CD4-positive, alpha-beta T cell treated with Interleukin-17A for 4 hours (primary cell): ENCODE data around the gene MAP3K9.
"Not testable (repeated sequence)": the region's sequence is repeated elsewhere in the genome, so short reads cannot be mapped to it uniquely, and the experiment has no call there.

Experiments used
- DNase-seq: peaks from one replicate; pipeline ENCODE4 v3.0.0-alpha.2; 2020; ENCODE audit warnings: mixed read lengths

The MAP3K9 gene

DNA sequence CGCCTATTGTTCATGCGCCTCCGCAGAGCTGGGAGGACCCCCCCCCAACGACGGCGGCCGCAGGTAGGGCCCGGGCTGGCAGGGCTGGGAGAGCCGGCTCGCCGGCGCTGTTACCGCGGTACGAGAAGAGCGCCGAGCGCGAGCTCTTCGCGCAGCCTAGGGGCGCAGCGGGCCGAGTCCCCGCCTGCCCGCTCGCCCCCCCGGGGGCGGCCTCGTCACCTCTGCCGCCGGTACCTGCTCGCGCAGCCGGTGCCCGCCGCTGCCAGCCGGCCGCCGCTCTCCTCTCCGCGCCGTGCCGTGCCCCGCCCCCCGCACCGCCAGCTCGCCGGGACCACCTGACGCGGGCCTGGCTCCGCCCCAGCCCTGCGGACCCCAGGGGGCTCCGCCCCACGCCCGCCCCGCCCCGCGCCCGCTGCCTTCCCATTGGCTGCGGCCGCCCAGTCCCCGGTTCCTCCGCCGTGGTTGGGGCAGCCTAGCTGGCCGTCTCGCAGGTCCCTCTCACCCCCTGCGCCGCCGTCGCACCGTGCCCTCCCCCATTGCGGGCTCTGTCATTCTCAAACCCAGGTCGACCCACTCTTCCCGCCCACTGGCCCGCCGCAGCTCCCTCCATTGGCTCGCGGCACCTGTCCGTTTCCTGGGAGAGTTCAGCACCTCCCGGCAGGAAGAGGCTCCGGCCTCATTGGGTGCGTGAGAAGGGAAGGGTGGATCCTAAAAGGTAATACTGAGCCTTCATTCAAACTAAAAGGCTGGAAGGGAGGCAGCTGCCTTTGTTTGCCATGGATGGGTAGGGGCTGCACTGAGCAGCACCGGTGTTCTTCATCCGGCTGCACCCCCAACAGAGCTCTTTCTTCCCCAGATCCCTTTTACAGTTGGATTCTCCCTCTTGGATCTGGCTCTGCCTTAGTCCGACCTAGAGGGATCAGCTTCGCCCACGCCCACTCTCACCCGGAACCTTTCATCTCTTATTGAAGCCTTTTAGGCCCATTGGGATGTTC is at the start of gene MAP3K9:
TSS of gene MAP3K9 (minus strand) at position 289 of the 995 bp plus-strand sequence. CDS start 342 bp downstream, outside the sequence.
- peak; percentile 94 for DNase-seq

DNA sequence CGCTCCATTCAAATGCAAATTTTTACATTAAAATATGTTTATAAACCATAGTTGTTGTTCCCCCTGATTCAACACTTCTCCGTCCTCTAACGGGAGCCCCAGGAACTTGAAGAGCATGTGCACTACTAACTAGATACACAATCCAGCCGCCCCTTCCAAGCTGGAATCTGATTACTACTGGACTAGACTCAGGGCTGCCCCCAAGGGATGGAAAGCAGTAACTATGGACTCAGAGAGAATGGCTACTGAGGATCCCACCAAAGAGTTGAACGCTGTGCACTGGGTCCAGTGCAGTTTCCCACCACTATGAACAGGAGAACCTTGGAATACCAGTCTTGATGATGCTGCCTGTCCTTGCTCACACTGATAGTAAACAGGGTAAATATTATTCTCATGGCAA is 49.3 kb upstream of the MAP3K9 start:
- no peak for DNase-seq

DNA sequence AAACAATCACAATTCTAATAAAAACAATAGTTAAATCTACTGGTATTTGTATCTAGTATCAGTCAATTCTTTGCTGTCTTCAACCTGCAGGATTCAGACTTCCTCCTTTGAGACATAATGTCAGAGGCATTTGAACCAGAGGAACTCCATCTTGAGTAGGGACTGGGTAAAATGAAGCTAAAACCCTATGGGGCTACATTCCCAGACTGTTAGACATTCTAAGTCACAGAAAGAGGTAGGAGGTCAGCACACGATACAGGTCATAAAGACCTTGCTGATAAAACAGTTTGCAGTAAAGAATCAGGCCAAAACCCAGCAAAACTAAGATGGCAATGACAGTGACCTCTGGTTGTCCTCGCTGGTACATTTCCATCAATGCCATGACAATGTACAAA is 48.2 kb upstream of the MAP3K9 start:
- DNase-seq, result no peak

DNA sequence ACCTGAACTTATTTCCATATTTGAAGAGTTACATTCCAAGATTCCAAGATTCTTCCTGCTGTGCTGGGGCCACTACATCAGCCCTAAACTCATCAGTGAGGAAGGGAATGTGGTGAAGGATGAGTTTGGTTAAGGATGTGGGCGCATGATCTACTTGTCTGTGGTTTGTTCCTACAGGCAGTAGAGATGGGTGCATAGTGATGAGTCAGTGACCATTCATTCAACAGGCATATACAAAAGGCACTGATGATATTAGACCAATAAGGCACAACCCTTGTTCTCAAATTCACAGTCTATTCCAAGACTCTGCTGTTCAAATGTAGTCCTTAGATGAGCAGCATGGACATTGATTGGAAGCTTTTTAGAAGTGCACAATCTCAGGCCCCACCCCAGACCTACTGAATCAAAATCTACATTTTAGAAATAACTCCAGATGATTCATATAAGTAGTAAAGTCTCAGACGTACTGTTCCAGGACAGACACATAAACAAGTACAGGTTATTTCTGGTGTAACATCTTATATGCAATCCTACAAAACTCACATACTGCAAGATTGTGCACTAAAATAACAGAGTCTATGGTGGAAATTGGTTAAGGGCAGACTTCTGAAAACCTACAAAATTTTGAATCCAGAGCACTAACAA is 47.7 kb upstream of the MAP3K9 start:
- no peak for DNase-seq

DNA sequence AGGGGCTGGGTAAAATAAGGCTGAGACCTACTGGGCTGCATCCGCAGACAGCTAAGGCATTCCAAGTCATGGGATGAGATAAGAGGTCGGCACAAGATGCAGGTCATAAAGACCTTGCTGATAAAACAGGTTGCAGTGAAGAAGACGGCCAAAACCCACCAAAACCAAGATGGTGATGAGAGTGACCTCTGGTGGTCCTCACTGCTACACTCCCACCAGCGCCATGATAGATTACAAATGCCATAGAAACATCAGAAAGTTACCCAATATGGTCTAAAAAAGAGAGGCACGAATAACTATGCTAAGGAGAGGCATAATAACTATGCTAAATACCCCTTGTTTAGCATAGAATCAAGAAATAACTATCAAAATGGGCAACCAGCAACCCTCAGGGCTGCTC is 46.2 kb upstream of the MAP3K9 start:
- no peak for DNase-seq

DNA sequence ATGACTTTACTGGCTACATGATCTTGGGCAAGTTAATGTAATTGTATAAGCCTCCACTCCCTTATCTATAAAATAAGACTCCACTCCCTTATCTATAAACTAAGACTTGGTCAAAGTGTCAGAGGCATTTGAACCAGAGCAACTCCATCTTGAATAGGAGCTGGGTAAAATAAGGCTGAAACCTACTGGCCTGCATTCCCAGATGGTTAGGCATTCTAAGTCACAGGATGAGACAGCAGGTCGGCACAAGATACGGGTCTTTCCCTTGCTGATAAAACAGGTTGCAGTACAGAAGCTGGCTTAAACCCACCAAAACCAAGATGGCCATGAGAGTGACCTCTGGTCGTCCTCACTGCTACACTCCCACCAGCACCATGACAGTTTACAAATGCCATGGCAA is 44.3 kb upstream of the MAP3K9 start:
- DNase-seq, result not testable (repeated sequence)

DNA sequence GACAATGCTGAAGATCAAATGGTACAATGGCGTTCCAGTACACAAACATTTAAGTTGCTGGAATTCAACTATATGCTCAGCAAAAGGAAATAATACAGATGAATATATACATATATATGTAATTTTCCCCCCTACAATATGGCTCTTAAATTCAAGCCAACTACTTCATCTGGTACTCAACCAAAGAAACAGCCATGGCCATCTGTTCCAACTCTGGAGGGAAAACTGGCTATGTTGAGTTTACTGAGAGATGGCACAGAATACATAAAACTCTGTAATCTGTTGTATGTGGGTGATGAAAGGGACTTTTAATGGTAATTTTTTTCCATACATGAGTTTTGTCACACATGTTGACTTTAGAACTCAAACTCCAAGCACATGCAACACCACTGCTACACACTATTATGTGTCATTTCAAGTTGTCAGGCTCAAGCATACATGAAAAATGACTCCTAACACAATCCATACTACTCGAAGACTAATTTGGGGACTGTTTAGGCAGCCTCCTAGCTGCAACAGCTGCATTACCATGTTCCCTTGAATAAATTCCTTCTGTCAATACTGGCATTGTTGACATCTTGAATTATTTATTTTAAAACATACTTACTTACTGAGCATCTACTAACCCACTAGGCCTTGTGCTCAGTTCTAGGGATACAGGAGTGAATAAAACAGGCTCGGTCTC is 38.2 kb upstream of the MAP3K9 start:
- DNase-seq, result no peak

DNA sequence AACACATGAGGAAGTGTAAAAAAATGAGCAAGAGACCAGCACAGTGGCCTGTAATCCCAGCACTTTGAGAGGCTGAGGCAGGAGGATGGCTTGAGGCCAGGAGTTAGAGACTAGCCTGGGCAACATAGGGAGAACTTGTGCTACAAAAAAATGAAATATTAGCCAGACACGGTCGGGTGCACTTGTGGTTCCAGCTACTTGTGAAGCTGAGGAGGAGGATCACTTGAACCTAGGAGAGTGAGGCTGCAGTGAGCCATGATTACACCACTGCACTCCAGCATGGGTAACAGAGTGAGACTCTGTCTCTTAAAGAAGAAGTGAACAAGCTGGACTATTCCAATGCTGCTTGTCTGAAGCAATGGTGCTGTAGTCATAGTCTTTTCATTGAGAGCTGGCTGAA is 36.3 kb upstream of the MAP3K9 start:
- no peak for DNase-seq

DNA sequence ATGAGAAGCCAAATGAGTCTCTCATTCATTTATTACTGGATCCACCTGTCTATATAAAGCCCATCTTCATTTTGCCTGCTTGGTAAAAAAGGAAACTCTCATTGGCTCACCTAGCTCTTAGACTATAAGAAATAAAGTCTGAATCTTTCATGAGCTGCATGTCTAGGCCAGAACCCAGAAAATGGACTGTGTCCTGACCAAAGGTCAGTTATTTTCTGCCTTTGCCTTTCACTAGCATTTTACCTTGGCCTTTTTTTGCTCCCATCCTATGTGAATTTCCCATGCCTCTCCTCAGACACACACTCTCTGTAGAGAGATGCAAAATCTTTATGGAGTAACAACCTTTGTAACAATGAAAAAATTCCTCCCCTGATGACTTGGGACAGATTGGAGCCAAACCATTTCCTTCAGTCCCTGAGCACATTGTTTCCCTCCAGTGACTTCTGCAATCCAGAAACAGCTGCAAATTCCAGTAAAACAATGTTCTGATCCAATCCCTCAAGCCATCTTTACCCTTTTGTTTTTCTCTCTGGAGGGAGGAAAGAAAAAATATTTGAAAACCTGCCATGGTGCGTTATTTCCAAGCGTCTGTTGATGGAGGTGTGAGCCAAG is 33.6 kb upstream of the MAP3K9 start:
- no peak for DNase-seq

DNA sequence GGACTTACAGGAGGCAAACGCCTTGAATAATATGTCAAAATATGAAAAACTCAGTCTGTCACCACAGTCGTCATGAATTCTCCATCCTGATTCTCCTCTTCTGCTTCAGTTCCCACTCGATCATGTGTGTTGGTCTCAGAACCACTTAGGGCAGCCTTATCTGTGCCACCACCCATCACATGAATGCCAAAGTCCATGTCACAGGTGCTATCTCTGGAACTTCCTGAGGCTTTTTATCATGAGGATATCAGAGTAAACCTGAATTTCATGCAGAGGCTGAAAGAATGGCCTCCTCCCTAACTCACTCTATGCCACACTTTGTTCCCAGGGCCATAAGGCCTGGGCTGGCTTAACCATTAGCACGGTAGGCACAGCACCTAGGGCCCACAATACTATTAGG is 28.8 kb upstream of the MAP3K9 start:
- no peak for DNase-seq

DNA sequence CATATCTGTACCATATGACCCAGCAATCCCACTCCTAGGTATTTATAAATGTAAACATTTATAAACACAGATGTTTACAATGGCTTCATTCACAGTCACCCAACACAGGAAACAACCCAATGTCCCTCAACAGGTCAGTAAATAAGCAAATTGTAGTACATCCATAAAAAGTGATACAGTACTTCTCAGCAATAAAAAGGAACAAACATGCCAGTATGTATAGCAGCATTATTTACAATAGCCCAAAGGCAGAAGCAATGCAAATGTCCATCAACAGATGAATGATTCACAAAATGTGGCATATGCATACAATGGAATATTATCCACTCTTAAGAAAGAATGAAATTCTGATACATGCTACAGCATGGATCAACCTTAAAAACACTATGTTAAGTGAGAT is 27.6 kb upstream of the MAP3K9 start:
- DNase-seq, result no peak

DNA sequence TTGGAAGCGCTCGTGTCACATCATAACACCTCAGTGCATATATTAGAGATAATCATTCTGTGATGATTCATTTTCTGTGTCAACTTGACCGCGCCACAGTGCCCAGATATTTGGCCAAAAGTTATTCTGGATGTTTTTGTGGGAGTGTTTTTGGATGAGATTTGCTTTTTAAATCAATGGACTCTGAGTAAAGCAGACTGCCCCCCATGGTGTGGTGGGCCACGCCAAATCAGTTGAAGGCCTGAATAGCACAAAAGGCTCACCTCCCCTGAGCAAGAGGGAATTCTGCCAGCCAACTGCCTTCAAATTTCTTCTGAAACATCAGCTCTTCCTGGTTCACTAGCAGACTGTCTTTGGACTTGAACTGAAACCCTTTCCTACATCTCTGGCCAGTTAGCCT is 24.6 kb upstream of the MAP3K9 start:
- DNase-seq, result no peak

DNA sequence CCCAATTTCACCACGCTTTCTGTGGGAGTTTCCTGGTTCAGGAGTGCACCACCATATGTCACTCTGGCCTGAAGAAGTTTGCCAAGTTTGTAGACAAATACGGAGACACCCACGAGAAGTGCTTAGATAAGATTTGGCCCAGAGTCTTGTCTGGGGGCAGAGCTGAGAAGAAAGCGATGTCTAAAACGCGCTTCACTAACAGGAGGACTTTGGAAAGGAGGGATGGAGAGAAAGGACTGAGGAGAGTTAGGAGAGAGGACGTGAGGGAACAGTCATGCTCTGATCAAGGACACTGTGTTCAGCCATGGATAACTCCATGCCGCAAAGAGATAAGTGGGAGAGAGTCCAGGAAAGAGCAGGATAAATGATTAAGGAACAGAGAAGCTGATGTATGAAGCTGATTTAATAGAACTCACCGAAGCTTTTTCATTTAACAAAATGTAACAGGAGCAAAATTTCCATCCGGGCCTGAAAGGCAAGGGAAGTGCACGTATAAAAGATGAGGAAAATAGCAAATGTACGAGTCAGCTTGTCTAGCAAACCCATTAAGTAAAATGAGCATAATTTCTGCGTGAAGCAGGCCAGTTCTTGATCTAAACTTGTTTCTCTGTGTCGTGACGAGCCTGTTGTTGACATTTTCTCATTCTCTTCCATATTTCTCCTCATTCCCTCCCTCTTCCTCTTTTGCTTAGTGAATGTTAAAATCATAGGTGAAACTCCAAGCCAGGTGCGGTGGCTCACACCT is 23.4 kb upstream of the MAP3K9 start:
- no peak for DNase-seq

DNA sequence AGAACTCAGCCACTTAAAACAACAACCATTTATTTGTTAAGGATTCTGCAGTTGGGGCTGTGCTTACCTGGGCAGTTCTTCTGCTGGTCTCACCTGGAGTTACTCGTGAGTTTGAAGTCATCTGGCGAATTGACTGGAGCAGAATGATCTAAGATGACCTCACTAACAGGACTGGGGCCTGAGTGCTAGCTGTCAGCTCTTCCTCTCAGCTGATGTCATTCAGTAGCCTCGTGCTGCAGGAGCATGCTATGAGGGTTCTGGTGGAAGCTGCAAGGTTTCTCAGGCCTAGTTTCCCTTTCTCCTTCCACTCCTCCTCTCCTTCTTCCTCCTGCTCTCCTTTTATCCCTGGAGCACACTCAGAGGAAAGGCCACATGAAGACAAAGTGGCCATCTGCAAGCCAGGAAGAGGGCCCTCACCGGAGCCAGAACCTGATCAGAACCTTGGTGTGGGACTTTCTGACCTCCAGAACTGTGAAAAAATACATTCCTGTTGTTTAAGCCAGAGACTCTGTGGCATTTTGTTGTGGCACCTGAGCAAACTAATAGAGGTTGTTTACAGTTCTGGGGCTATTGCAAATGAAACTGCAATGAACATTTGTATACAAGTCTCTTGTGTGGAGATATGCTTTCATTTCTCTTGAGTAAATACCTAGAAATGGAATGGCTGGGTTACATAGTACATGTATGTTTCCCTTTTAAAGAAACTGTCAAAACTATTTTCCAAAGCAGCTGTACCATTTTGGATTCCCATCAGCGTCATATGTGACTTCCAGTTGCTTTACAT is 21.9 kb upstream of the MAP3K9 start:
- no peak for DNase-seq

DNA sequence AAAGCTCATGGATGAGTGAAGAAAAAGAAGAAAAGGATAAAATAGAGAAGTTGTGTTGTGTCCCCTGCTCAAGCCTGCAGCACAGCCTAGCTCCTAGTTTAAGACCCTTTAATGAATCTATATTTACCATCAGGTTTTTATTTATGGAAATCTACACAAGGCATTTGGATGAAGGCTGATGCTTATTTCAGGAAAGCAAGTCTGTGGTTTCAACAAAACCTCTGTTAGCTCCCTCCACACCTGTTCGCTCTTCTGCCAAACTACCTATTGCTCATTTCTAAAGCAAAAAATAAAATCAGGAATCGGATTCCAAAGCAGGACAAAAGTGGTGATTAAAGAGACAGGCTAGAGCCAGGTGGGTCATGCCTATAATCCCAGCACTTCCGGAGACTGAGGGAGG is 18.9 kb upstream of the MAP3K9 start:
- DNase-seq, result no peak

DNA sequence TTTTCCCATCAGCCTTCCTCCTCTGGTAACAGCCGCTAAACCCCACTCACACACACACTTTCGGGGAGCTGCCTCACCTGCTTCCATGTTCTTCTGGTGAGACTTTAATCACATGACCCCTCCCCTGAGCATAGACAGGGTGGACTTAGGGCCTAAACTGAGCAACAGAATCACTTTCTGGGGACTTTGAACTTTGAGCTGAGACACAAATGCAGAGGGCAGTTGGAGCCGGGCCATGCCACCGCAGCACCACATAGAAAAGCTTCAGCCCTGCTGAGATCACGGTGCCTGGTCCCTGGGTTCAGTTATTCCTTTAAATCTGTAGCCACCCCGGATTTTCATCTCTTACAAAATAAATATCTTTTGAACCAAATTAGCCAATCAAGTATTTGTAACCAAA is 18.4 kb upstream of the MAP3K9 start:
- no peak for DNase-seq

DNA sequence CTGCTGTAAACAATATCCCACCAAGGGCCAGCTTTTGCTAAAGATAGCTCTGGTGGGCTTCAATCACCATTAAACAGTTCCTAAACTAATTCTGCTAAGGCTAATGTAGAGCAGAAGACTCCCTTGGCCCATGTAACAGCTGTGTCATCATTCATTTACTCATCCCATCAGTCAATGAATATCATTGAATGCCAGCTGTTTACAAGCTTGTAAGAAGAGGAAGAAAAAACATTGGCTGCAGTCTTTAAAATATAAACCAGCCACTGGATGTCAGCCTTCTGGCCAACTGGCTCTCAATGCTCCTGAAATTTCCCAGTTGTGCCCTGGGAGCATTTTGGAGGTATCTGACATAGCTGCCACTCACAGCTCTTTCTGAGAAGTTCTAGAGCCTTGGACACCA is 18.0 kb upstream of the MAP3K9 start:
- DNase-seq, result no peak

DNA sequence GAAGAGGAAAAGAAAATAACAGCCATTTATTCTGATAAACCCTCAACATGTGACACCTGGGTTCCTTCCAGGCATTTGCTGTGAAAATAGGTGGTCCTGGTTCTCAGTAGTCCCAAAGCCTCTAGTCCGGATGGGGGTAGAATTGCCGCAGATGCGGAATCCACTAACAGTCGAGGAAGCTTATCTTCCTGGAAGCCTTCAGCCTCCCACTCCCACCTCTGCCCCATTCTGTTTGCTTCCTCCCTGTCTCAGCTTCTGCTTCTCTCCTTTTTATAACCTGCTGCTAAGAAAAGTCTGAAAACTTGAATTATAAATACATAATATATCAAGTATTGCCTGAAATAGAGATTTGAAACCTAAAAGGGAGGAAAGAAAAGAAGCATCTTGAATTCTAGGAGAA is 14.0 kb upstream of the MAP3K9 start:
- no peak for DNase-seq

DNA sequence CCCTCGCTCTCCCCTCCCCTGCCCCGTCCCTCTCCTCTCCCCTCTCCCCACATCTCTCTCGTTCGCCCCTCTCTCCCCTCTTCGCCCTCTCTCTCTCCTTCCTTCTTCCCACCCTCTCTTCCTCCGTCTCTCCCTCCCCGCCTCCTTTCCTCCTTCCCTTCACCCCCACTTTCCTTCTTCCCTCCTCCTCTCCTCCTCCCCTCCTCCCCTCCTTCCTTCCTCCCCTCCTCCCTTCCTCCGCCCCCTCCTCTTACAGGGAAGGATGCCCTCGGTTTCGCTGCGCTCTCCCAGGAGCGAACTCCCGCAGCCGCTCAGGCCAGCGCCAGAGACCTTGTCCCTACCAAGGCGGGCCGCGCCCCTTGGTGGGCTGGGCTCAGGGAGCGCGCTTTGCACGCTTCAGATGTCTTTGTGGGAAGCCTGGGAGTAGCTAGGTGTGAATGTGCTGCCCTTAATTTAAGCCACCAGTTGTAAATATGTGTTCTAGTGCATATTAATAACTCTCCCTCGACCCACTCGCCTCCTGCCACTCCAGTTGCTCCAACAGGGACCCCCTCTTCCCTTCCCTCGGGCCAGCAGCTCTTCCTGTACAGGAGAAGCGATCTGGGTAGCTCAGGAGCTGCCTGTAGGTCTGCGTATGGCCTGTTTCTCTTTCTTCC is 13.3 kb upstream of the MAP3K9 start:
- DNase-seq, result peak; percentile 30

DNA sequence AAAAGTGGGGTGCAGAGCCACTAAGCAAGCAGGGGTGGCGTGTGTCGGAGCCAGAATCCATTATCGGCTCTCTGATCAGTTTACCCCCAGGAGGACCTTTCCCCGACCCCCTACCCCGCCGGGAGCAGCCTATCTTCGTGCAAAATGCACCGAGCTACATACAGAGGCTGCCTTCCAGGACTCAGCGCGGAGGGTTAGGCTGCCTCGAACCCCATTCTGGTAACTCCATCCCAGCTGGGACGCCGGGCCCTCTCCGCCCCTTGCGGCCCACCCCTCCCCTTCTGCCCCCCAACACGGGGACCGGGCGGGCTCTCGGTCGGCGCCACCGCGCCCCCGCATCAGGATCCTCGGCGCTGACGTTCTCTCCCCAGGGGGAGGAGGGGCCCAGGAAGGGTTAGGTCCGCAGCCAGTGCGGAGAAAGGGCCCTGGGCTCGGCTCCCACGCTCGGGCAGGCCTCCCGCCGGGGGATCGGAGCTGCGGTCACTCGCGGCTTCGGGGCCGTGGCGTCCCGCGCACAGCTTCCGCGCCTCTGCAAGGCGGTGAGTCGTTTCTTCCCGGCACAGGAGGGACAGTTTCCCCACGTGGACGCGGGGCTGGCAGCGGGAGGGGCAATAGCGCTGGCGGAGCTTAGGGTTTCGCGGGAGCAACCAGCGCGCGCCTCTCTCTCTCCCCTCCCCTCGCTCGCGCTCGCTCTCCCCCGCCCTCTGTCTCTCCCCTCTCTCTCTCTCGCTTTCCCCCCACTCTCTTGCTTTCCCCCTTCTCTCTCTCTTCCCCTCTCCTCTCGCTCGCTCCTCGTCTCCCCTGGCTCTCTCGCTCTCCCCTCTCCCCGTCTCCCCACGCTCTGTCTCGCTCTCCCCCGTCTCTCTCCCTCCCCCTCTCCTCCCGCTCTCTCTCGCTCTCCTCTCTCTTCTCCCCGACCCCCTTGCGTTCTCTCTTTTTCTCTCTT is 12.5 kb upstream of the MAP3K9 start:
- DNase-seq, result peak; percentile 65
